ENCODE measurements around the gene CAMK2N2. TPM values are rescaled to one million over a fixed set of nuclear protein-coding genes. Genes with fewer than 3 reads are reported as not detected.
A peak's percentile ranks its signal among the peaks of the same experiment; 100 is the strongest.

Gene CAMK2N2
- total RNA-seq, 4 donors from 2014 or later, result not detected

- intact Hi-C loops (cut with DNase I), result no loop called here
- Histone ChIP-seq H3K9me3 (no peaks in the 10 kb centered on the region), H3K36me3 (peaks cover 0 to 7% (median 3%) of the 10 kb centered on the region in 3 donors), H3K27me3 (peaks cover 0 to 5% (median 0%) of the 10 kb centered on the region in 4 donors), H3K4me1 (peaks cover 9 to 20% (median 12%) of the 10 kb centered on the region in 3 donors), H3K4me3 (no peak overlapping the region), H3K27ac (no peak overlapping the region)
- WGBS, 2 donors, result 66 to 80% methylated on average over 3 of the region's 3 CpGs
- DNase-seq, result no peak
- TF ChIP-seq CTCF (IDR thresholded peaks at IDR 0.05) (no peak), POLR2A (IDR thresholded peaks at IDR 0.05) (no peak)
These were observed 34.4 kb upstream of the CAMK2N2 start for GRCh38 chr3:184295771-184296170.

DNA sequence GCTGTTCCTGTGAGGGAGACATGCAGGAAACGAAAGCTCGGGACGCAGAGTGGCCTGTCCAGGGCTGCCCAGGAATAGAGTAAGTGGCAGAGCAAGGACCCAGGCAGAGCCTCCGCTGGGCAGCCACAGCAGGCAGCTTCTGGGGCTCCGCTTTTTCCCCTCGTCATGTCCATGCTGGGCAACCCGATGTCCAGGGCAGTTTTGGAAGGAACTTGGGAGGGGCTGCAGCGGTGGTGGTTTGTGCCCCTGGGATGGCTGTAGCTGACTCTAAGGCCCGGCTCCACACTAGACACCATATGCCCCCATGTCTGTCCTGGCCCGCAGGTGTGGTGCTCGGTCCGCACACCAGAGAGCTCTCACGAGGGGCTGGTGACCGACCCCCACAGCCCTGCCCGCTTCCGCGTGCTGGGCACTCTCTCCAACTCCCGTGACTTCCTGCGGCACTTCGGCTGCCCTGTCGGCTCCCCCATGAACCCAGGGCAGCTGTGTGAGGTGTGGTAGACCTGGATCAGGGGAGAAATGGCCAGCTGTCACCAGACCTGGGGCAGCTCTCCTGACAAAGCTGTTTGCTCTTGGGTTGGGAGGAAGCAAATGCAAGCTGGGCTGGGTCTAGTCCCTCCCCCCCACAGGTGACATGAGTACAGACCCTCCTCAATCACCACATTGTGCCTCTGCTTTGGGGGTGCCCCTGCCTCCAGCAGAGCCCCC, 30.5 kb upstream of the CAMK2N2 start:
- Histone ChIP-seq H3K4me3 (no peak overlapping the region), H3K36me3 (no peaks in the 10 kb centered on the region), H3K9me3 (no peaks in the 10 kb centered on the region), H3K27ac (no peak overlapping the region), H3K4me1 (no peaks in the 10 kb centered on the region), H3K27me3 (peaks cover 0 to 24% (median 0%) of the 10 kb centered on the region in 4 donors)
- no peak for DNase-seq
- TF ChIP-seq POLR2A (IDR thresholded peaks at IDR 0.05), result no peak
- no peak for TF ChIP-seq CTCF (IDR thresholded peaks at IDR 0.05)
- intact Hi-C loops (cut with DNase I), result no loop called here
- 90 to 100% methylated on average over 3 to 4 of the region's 21 CpGs for WGBS, 2 donors

GRCh38 chr3:184291044-184291737, 29.8 kb upstream of the CAMK2N2 start:
- intact Hi-C loops (cut with DNase I), result no loop called here

DNA sequence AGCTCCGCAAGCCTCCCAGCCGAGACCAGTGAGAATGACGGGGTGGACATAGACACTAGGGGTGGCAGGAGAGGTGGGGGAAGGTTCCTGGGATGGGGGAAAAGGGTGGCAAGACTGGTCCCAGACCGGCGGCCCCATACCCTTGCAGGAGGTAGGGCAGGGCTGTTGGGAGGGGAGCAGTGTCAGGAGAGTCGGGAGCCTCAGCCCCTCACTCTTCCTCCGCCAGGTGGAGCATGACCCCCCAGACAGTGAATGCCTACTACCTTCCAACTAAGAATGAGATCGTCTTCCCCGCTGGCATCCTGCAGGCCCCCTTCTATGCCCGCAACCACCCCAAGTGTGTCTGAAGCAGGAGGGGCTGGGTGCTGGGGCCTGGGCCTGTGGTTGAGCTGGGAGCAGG, 29.0 kb upstream of the CAMK2N2 start:
- peaks cover 0 to 24% (median 0%) of the 10 kb centered on the region in 4 donors for H3K27me3 ChIP-seq
- intact Hi-C loops (cut with DNase I), result no loop called here
- H3K9me3 ChIP-seq, result no peaks in the 10 kb centered on the region
- H3K4me1 ChIP-seq, result no peaks in the 10 kb centered on the region
- no peak overlapping the region for H3K27ac ChIP-seq
- no peak overlapping the region for H3K4me3 ChIP-seq
- whole genome bisulfite sequencing, 2 donors, result 75 to 100% methylated on average over 1 to 5 of the region's 10 CpGs
- DNase-seq, result no peak
- no peaks in the 10 kb centered on the region for H3K36me3 ChIP-seq
- no peak for TF ChIP-seq POLR2A (IDR thresholded peaks at IDR 0.05)
- TF ChIP-seq CTCF (IDR thresholded peaks at IDR 0.05), result no peak

More at GRCh38 chr3:184291044-184291737, 29.8 kb upstream of the CAMK2N2 start:
- no peak for DNase-seq
- Histone ChIP-seq H3K27me3 (peaks cover 0 to 24% (median 0%) of the 10 kb centered on the region in 4 donors), H3K4me3 (no peak overlapping the region), H3K9me3 (no peaks in the 10 kb centered on the region), H3K27ac (no peak overlapping the region), H3K4me1 (no peaks in the 10 kb centered on the region), H3K36me3 (no peaks in the 10 kb centered on the region)
- TF ChIP-seq CTCF (IDR thresholded peaks at IDR 0.05) (no peak), POLR2A (IDR thresholded peaks at IDR 0.05) (no peak)
- 88 to 92% methylated on average over 15 to 19 of the region's 22 CpGs for WGBS, 2 donors

DNA sequence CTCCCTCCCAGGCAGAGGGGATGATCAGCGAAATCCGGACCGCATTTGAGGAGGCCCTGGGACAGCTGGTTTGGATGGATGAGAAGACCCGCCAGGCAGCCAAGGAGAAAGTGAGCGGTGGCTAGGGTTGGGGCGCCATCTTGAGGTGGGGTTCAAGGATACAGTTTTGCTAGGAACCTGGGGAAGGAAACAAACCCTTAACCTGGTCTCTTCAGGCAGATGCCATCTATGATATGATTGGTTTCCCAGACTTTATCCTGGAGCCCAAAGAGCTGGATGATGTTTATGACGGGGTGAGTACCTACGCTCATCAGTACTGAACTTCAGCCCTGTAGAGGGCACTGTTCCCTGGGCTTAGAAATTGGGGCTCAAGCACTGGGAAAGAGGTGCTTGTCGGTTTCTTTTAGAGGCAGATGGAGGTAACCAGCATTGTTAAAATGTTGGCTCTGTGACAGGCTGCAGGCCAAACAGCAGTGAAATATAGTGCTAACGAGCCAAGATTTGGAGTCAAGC, 28.1 kb upstream of the CAMK2N2 start:
- intact Hi-C loops (cut with DNase I), result loop anchor here (10.0 kb wide), 1 partner anchor 395 kb away; no protein-coding TSS in a partner anchor
- WGBS, 2 donors, result 6 to 9% methylated on average over 7 to 10 of the region's 10 CpGs

More for the DNA sequence above, 28.1 kb upstream of the CAMK2N2 start:
- TF ChIP-seq CTCF (IDR thresholded peaks at IDR 0.05) (peak; percentile 25 to 63 (median 41)), POLR2A (IDR thresholded peaks at IDR 0.05) (no peak)
- no peak overlapping the region for H3K4me3 ChIP-seq
- H3K9me3 ChIP-seq, result no peaks in the 10 kb centered on the region
- H3K4me1 ChIP-seq, result no peaks in the 10 kb centered on the region
- no peak overlapping the region for H3K27ac ChIP-seq
- no peak for DNase-seq
- H3K36me3 ChIP-seq, result no peaks in the 10 kb centered on the region
- peaks cover 0 to 24% (median 0%) of the 10 kb centered on the region in 4 donors for H3K27me3 ChIP-seq
